Peyer's patch (tissue), 4 donors: ENCODE results near the gene FAM118A. TPM values are rescaled to one million over a fixed set of nuclear protein-coding genes. Genes with fewer than 3 reads are reported as not detected.

Source experiments
- DNase-seq, 3 donors: peaks; one replicate each; pipeline ENCODE4 v3.0.0-alpha.2; 2017 to 2019
- H3K27ac ChIP-seq, 4 donors: fragments of 200-600 bp; sonication (generic); one replicate each; pipeline ENCODE4 v1.5.1; 2016 to 2019
- H3K27me3 ChIP-seq, 2 donors: fragments of 200-600 bp; sonication (generic); one replicate each; pipeline ENCODE4 v1.5.1; 2019
- H3K36me3 ChIP-seq, 3 donors: fragments of 200-600 bp; sonication (generic); one replicate each; pipeline ENCODE4 v1.5.1; 2016 to 2019
- H3K4me1 ChIP-seq, 4 donors: fragments of 200-600 bp; sonication (generic); one replicate each; pipeline ENCODE4 v1.5.1; 2016 to 2019
- H3K4me3 ChIP-seq, 4 donors: fragments of 200-600 bp; sonication (generic); 1 replicate in 3 of 4; 2 replicates in 1 of 4; pipeline ENCODE4 v1.5.1; 2016 to 2019; ENCODE audit warnings: mild to moderate bottlenecking in 1 of 4
- H3K9me3 ChIP-seq, 4 donors: fragments of 200-600 bp; sonication (generic); one replicate each; pipeline ENCODE4 v1.5.1; 2016 to 2019; ENCODE audit warnings: mild to moderate bottlenecking in 1 of 4
- POLR2A ChIP-seq, 2 donors: fragments of 450-650 bp; IDR thresholded peaks; one replicate each; pipeline ENCODE4 v1.5.1; 2017; ENCODE audit warnings: antibody characterized with exemption in 2 of 2, mild to moderate bottlenecking in 2 of 2, moderate library complexity in 2 of 2
- total RNA-seq, 4 donors: library from RNA; depleted of rRNA; stranded (reverse); fragments of >200 nt; gene quantifications; one replicate each; pipeline ENCODE4 v1.1.0, GENCODE V29; 2016
- TF ChIP-seq, protein P1 (sequence below), 6 experiments: fragments of 450-650 bp in 4 of 6; fragments of 200-600 bp in 2 of 6; sonication (generic) in 1 of 6; IDR thresholded peaks; one replicate each; pipeline ENCODE4 v1.5.1; 2017 to 2019; ENCODE audit warnings: antibody characterized with exemption in 6 of 6, mild to moderate bottlenecking in 3 of 6, moderate library complexity in 1 of 6

Gene FAM118A
- total RNA-seq, 4 donors from 2014 or later: 46.4 to 1,083 (median 189) TPM

GRCh38 chr22:45295492-45295891 lies 14.2 kb upstream of the FAM118A start:
- H3K4me1 ChIP-seq: peaks cover 0 to 5% (median 1%) of the 10 kb centered on the region in 4 donors
- H3K27ac ChIP-seq: no peak overlapping the region
- TF ChIP-seq POLR2A (IDR thresholded peaks at IDR 0.05): no peak
- TF ChIP-seq, protein P1, sequence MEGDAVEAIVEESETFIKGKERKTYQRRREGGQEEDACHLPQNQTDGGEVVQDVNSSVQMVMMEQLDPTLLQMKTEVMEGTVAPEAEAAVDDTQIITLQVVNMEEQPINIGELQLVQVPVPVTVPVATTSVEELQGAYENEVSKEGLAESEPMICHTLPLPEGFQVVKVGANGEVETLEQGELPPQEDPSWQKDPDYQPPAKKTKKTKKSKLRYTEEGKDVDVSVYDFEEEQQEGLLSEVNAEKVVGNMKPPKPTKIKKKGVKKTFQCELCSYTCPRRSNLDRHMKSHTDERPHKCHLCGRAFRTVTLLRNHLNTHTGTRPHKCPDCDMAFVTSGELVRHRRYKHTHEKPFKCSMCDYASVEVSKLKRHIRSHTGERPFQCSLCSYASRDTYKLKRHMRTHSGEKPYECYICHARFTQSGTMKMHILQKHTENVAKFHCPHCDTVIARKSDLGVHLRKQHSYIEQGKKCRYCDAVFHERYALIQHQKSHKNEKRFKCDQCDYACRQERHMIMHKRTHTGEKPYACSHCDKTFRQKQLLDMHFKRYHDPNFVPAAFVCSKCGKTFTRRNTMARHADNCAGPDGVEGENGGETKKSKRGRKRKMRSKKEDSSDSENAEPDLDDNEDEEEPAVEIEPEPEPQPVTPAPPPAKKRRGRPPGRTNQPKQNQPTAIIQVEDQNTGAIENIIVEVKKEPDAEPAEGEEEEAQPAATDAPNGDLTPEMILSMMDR (IDR thresholded peaks at IDR 0.05): no peak
- no peak for DNase-seq
- no peak overlapping the region for H3K4me3 ChIP-seq
- H3K9me3 ChIP-seq: no peaks in the 10 kb centered on the region
- H3K36me3 ChIP-seq: no peaks in the 10 kb centered on the region
- H3K27me3 ChIP-seq: no peaks in the 10 kb centered on the region

GRCh38 chr22:45296628-45297297 lies 13.0 kb upstream of the FAM118A start:
- no peaks in the 10 kb centered on the region for H3K36me3 ChIP-seq
- peaks cover 0 to 3% (median 0%) of the 10 kb centered on the region in 4 donors for H3K4me1 ChIP-seq
- no peaks in the 10 kb centered on the region for H3K27me3 ChIP-seq
- H3K9me3 ChIP-seq: no peaks in the 10 kb centered on the region
- no peak for TF ChIP-seq POLR2A (IDR thresholded peaks at IDR 0.05)
- TF ChIP-seq, protein P1 (IDR thresholded peaks at IDR 0.05): no peak
- peak in 2 of 3 donors; percentile 63 to 72 for DNase-seq
- no peak overlapping the region for H3K4me3 ChIP-seq
- peak overlapping the region in 1 of 4 donors; percentile 62 for H3K27ac ChIP-seq

GRCh38 chr22:45298934-45299505 lies 10.7 kb upstream of the FAM118A start:
- no peaks in the 10 kb centered on the region for H3K9me3 ChIP-seq
- H3K27ac ChIP-seq: no peak overlapping the region
- DNase-seq: no peak
- H3K36me3 ChIP-seq: no peaks in the 10 kb centered on the region
- TF ChIP-seq POLR2A (IDR thresholded peaks at IDR 0.05): no peak
- TF ChIP-seq, protein P1 (IDR thresholded peaks at IDR 0.05): no peak
- no peaks in the 10 kb centered on the region for H3K27me3 ChIP-seq
- no peak overlapping the region for H3K4me3 ChIP-seq
- peaks cover 0 to 3% (median 0%) of the 10 kb centered on the region in 4 donors for H3K4me1 ChIP-seq

GRCh38 chr22:45302751-45303150 lies 7.0 kb upstream of the FAM118A start:
- H3K36me3 ChIP-seq: no peaks in the 10 kb centered on the region
- no peaks in the 10 kb centered on the region for H3K4me1 ChIP-seq
- no peak for DNase-seq
- no peaks in the 10 kb centered on the region for H3K9me3 ChIP-seq
- TF ChIP-seq, protein P1 (IDR thresholded peaks at IDR 0.05): no peak
- no peak for TF ChIP-seq POLR2A (IDR thresholded peaks at IDR 0.05)
- no peak overlapping the region for H3K27ac ChIP-seq
- no peak overlapping the region for H3K4me3 ChIP-seq
- H3K27me3 ChIP-seq: no peaks in the 10 kb centered on the region

- TF ChIP-seq, protein P1 (IDR thresholded peaks at IDR 0.05): no peak
- TF ChIP-seq POLR2A (IDR thresholded peaks at IDR 0.05): no peak
- no peak for DNase-seq
- Histone ChIP-seq H3K27me3 (no peaks in the 10 kb centered on the region), H3K36me3 (no peaks in the 10 kb centered on the region), H3K4me1 (no peaks in the 10 kb centered on the region), H3K27ac (no peak overlapping the region), H3K4me3 (no peak overlapping the region), H3K9me3 (no peaks in the 10 kb centered on the region)
Measured at GRCh38 chr22:45303181-45303580, 6.6 kb upstream of the FAM118A start.
